H9 (cell line): ENCODE data around the gene HESX1. TPM values are rescaled to one million over a fixed set of nuclear protein-coding genes. Genes with fewer than 3 reads are reported as not detected.

Experiments used
- DNase-seq: peaks from one replicate; pipeline ENCODE4 v3.0.0-alpha.2; 2017
- H2AFZ ChIP-seq: one replicate; pipeline ENCODE4 v1.6.1; 2013; ENCODE audit warnings: mild to moderate bottlenecking, low read length, control low read depth, moderate library complexity
- H2AK5ac ChIP-seq: 2 replicates; pipeline ENCODE4 v1.6.1; 2013; ENCODE audit warnings: low read length, control low read depth, mixed read lengths; ENCODE audit not compliant: insufficient read length
- H2BK120ac ChIP-seq: one replicate; pipeline ENCODE4 v1.6.1; 2013; ENCODE audit warnings: low read depth, mild to moderate bottlenecking, low read length, control low read depth, inconsistent platforms; ENCODE audit not compliant: poor library complexity, severe bottlenecking
- H2BK12ac ChIP-seq: 2 replicates; pipeline ENCODE4 v1.6.1; 2013; ENCODE audit warnings: low read length, control low read depth, mixed read lengths, low read depth; ENCODE audit not compliant: insufficient read length
- H2BK15ac ChIP-seq: 2 replicates; pipeline ENCODE4 v1.6.1; 2013; ENCODE audit warnings: low read depth, low read length, control low read depth
- H2BK20ac ChIP-seq: one replicate; pipeline ENCODE4 v1.6.1; 2013; ENCODE audit warnings: low read depth, mild to moderate bottlenecking, low read length, control low read depth, inconsistent platforms; ENCODE audit not compliant: poor library complexity, severe bottlenecking
- H2BK5ac ChIP-seq: 2 replicates; pipeline ENCODE4 v1.6.1; 2013; ENCODE audit warnings: low read length, control low read depth, mixed read lengths; ENCODE audit not compliant: insufficient read length
- H3K14ac ChIP-seq: 2 replicates; pipeline ENCODE4 v1.6.1; 2013; ENCODE audit warnings: low read length, control low read depth; ENCODE audit not compliant: insufficient read depth
- H3K18ac ChIP-seq: 2 replicates; pipeline ENCODE4 v1.6.1; 2013; ENCODE audit warnings: low read depth, mild to moderate bottlenecking, mixed read lengths, low read length, control low read depth; ENCODE audit not compliant: insufficient read length
- H3K23ac ChIP-seq: 2 replicates; pipeline ENCODE4 v1.6.1; 2013; ENCODE audit warnings: low read length, control low read depth, mixed read lengths, low read depth; ENCODE audit not compliant: insufficient read length
- H3K23me2 ChIP-seq: 2 replicates; pipeline ENCODE4 v1.6.1; 2013; ENCODE audit warnings: low read depth, mild to moderate bottlenecking, mixed read lengths, low read length, control low read depth; ENCODE audit not compliant: insufficient read length, poor library complexity, severe bottlenecking
- H3K27ac ChIP-seq: 2 replicates; pipeline ENCODE4 v1.5.1; 2013; ENCODE audit warnings: low read length, control low read depth, mixed read lengths, low read depth; ENCODE audit not compliant: insufficient read length
- H3K27me3 ChIP-seq: 2 replicates; pipeline ENCODE4 v1.6.1; 2013; ENCODE audit warnings: low read length, control low read depth, inconsistent platforms; ENCODE audit not compliant: insufficient read depth
- H3K4ac ChIP-seq: 2 replicates; pipeline ENCODE4 v1.6.1; 2013; ENCODE audit warnings: low read depth, mild to moderate bottlenecking, control low read depth, inconsistent platforms, low read length, moderate library complexity
- H3K4me1 ChIP-seq: 2 replicates; pipeline ENCODE4 v1.6.1; 2013; ENCODE audit warnings: low read length, control low read depth, inconsistent platforms; ENCODE audit not compliant: insufficient read depth
- H3K4me2 ChIP-seq: 2 replicates; pipeline ENCODE4 v1.6.1; 2013; ENCODE audit warnings: low read length, control low read depth, mixed read lengths; ENCODE audit not compliant: insufficient read length, insufficient read depth
- H3K56ac ChIP-seq: 2 replicates; pipeline ENCODE4 v1.6.1; 2013; ENCODE audit warnings: low read depth, mild to moderate bottlenecking, mixed read lengths, low read length, control low read depth; ENCODE audit not compliant: insufficient read length
- H3K79me1 ChIP-seq: 2 replicates; pipeline ENCODE4 v1.6.1; 2013; ENCODE audit warnings: low read depth, mild to moderate bottlenecking, moderate library complexity, low read length, control low read depth, inconsistent platforms; ENCODE audit not compliant: insufficient read depth, poor library complexity, severe bottlenecking
- H3K79me2 ChIP-seq: 2 replicates; pipeline ENCODE4 v1.6.1; 2013; ENCODE audit warnings: low read length, control low read depth, inconsistent platforms; ENCODE audit not compliant: insufficient read depth
- H3K9ac ChIP-seq: 2 replicates; pipeline ENCODE4 v1.6.1; 2013; ENCODE audit warnings: low read length, control low read depth, mixed read lengths; ENCODE audit not compliant: insufficient read length; ENCODE audit errors: extremely low read depth
- H3K9me3 ChIP-seq: one replicate; pipeline ENCODE4 v1.6.1; 2013; ENCODE audit warnings: low read depth, low read length, inconsistent platforms; ENCODE audit not compliant: control insufficient read depth
- H3T11ph ChIP-seq: one replicate; pipeline ENCODE4 v1.6.1; 2013; ENCODE audit warnings: mild to moderate bottlenecking, low read length, control low read depth, inconsistent platforms
- H4K20me1 ChIP-seq: one replicate; pipeline ENCODE4 v1.6.1; 2013; ENCODE audit not compliant: control insufficient read depth, insufficient read length, insufficient read depth
- H4K5ac ChIP-seq: 2 replicates; pipeline ENCODE4 v1.6.1; 2013; ENCODE audit warnings: low read depth, mild to moderate bottlenecking, mixed read lengths, low read length, control low read depth; ENCODE audit not compliant: insufficient read length
- H4K8ac ChIP-seq: replicated peaks from 2 replicates; pipeline ENCODE4 v1.6.1; 2013; ENCODE audit warnings: low read length, control low read depth, mixed read lengths, low read depth; ENCODE audit not compliant: insufficient read length
- H4K91ac ChIP-seq: 2 replicates; pipeline ENCODE4 v1.6.1; 2013; ENCODE audit warnings: low read depth, mild to moderate bottlenecking, moderate library complexity, mixed read lengths, low read length, control low read depth; ENCODE audit not compliant: insufficient read length
- H3K27ac Mint-ChIP-seq, 3 experiments: 2 replicates in 2 of 3; 3 replicates in 1 of 3; pipeline ENCODE4 v1.8.0; 2020 to 2021; ENCODE audit warnings: mixed read lengths in 3 of 3, mild to moderate bottlenecking in 1 of 3, moderate library complexity in 1 of 3
- H3K27me3 Mint-ChIP-seq: 2 replicates; pipeline ENCODE4 v1.8.0; 2021; ENCODE audit warnings: low read depth, mild to moderate bottlenecking, moderate library complexity, mixed read lengths
- H3K36me3 Mint-ChIP-seq, 3 experiments: 2 replicates in 2 of 3; 3 replicates in 1 of 3; pipeline ENCODE4 v1.8.0; 2020 to 2021; ENCODE audit warnings: low read depth in 3 of 3, mixed read lengths in 3 of 3; ENCODE audit not compliant: insufficient read depth in 1 of 3
- H3K4me1 Mint-ChIP-seq, 2 experiments: 2 replicates each; pipeline ENCODE4 v1.8.0; 2020; ENCODE audit warnings: mixed read lengths in 2 of 2
- H3K4me3 Mint-ChIP-seq, 2 experiments: 2 replicates in 1 of 2; 3 replicates in 1 of 2; pipeline ENCODE4 v1.8.0; 2020 to 2021; ENCODE audit warnings: mild to moderate bottlenecking in 2 of 2, mixed read lengths in 2 of 2, moderate library complexity in 1 of 2
- H3K9me3 Mint-ChIP-seq, 2 experiments: 2 replicates in 1 of 2; 3 replicates in 1 of 2; pipeline ENCODE4 v1.8.0; 2020; ENCODE audit warnings: mild to moderate bottlenecking in 2 of 2, mixed read lengths in 2 of 2, moderate library complexity in 1 of 2
- WGBS: extraction: QIAGEN DNeasy Blood & Tissue Kit; methylation state at CpG from one replicate; pipeline ENCODE4 v1.1.7; 2013; ENCODE audit warnings: missing lambda C conversion rate, low lambda C conversion rate, mixed read lengths; ENCODE audit not compliant: insufficient read length; ENCODE audit errors: extremely low coverage; 5-methylcytosine and 5-hydroxymethylcytosine counted together
- total RNA-seq: library from RNA; stranded (reverse); gene quantifications from 2 replicates; pipeline ENCODE4 v1.2.1, GENCODE V29; 2021
- TF ChIP-seq, protein P1 (sequence below): fragments of 200-600 bp; sonication (generic); conservative IDR thresholded peaks from 3 replicates; pipeline ENCODE4 v1.8.0; 2021; ENCODE audit warnings: antibody characterized with exemption, mild to moderate bottlenecking

HESX1 gene
- total RNA-seq, 1 experiment from 2014 or later: 28.4 TPM

DNA sequence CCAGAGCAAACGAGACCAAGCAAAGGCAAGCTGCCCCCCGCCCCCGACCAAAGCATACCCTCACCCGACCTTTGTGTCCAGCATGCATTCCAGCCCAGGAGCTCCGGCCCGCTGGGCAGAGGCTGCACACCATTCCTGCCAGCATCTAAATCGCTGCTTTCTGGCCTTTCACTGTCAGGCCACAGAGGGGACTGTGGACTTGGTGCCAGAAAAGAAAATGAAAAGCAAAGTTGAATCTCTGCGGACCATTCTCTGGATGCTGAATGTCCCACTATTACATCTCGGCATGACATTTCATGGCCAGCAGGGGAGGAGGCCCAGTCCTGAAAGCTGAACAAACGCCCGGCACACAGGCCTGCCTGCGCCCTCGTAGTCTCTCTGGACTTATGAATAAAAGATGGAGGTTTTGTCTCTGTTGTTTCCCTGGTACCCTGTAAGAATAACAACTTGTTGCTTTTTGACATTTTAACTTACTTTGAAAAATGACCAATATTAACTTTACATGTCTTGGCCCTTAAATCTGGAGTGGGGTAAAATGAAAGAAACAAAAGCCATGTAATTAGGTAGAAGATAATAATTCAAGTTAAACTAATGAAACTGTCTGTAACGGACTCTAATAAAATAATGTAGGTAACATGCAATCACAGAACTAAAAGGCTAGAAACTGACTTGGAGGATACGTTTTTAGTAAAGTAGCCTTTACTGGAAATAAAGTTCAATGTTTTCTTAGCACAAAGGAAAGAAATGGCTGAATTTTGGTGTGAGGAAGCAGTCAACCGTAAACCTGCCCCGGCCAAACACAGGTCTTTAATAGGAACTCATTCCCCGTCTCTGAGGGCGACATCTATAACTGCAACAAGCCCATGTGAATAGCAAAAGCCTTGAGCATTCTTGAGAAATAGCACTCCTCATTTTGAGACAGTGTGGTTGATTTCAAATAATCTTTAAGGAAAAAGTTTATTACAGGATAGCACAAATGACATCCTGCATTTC is 47.3 kb downstream of the HESX1 start:
- peaks cover 20% of the 10 kb centered on the region; the same call in 1 of the 2 replicates for H3K79me2 ChIP-seq
- Mint-ChIP-seq H3K27me3 (peaks cover 26% of the 10 kb centered on the region), H3K4me3 (peak overlapping the region in 1 of 2 experiments; percentile 53; a peak in 3 of 5 replicates), H3K9me3 (no peaks in the 10 kb centered on the region; a peak in 1 of 5 replicates), H3K27ac (peak overlapping the region in 2 of 3 experiments; percentile 42 to 53; a peak in 1 of 7 replicates), H3K4me1 (peaks cover 54% of the 10 kb centered on the region in 2 experiments), H3K36me3 (peaks cover 4 to 8% (median 8%) of the 10 kb centered on the region in 3 experiments; a peak in 5 of 7 replicates)
- no peaks in the 10 kb centered on the region for H3K27me3 ChIP-seq
- H2BK12ac ChIP-seq: no peak overlapping the region
- no CpG with 5 or more reads among the region's 19 CpGs for WGBS
- TF ChIP-seq, protein P1, sequence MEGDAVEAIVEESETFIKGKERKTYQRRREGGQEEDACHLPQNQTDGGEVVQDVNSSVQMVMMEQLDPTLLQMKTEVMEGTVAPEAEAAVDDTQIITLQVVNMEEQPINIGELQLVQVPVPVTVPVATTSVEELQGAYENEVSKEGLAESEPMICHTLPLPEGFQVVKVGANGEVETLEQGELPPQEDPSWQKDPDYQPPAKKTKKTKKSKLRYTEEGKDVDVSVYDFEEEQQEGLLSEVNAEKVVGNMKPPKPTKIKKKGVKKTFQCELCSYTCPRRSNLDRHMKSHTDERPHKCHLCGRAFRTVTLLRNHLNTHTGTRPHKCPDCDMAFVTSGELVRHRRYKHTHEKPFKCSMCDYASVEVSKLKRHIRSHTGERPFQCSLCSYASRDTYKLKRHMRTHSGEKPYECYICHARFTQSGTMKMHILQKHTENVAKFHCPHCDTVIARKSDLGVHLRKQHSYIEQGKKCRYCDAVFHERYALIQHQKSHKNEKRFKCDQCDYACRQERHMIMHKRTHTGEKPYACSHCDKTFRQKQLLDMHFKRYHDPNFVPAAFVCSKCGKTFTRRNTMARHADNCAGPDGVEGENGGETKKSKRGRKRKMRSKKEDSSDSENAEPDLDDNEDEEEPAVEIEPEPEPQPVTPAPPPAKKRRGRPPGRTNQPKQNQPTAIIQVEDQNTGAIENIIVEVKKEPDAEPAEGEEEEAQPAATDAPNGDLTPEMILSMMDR: peak; percentile 35; the same call in 2 of the 3 replicates
- H3K9ac ChIP-seq: no peak overlapping the region
- no peak overlapping the region for H3K18ac ChIP-seq
- no peak overlapping the region for H3T11ph ChIP-seq
- no peak overlapping the region for H3K27ac ChIP-seq
- no peak overlapping the region for H3K56ac ChIP-seq
- H3K23ac ChIP-seq: no peak overlapping the region
- H2BK5ac ChIP-seq: no peak overlapping the region
- no peak overlapping the region for H4K91ac ChIP-seq
- H2AK5ac ChIP-seq: no peak overlapping the region
- no peak overlapping the region for H3K4ac ChIP-seq
- no peak overlapping the region for H2BK20ac ChIP-seq
- H3K4me1 ChIP-seq: peaks cover 19% of the 10 kb centered on the region; the same call in 1 of the 2 replicates
- H2AFZ ChIP-seq: no peak overlapping the region
- H4K20me1 ChIP-seq: peaks cover 2% of the 10 kb centered on the region
- DNase-seq: no peak
- H3K23me2 ChIP-seq: no peaks in the 10 kb centered on the region
- no peak overlapping the region for H4K8ac ChIP-seq
- no peak overlapping the region for H3K14ac ChIP-seq
- H3K4me2 ChIP-seq: no peak overlapping the region
- no peaks in the 10 kb centered on the region for H3K9me3 ChIP-seq
- H2BK120ac ChIP-seq: no peak overlapping the region
- H4K5ac ChIP-seq: no peak overlapping the region
- H3K79me1 ChIP-seq: no peaks in the 10 kb centered on the region
- H2BK15ac ChIP-seq: no peak overlapping the region
